ENCODE results near the gene SPDL1.

SPDL1 gene

DNA sequence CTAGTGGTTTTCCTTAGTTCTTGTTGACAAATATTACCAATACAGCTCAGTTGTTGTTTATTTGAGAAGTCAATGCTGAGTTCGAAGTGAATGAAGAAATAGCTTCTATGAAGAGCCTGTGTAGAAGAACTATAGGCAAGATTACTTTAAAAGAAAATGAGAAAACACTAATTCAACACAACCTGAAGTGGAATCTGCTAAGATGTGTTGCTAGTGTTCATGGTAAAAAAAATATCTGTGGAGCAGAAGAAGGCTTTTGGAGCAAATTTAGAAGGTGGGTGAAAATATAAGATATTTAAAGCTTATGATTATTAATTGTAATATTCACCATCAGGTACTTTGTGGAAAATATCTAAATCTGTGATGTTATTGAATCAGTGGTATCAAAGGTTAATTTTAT, 51.0 kb downstream of the SPDL1 start:
- DNase-seq: no peak

DNA sequence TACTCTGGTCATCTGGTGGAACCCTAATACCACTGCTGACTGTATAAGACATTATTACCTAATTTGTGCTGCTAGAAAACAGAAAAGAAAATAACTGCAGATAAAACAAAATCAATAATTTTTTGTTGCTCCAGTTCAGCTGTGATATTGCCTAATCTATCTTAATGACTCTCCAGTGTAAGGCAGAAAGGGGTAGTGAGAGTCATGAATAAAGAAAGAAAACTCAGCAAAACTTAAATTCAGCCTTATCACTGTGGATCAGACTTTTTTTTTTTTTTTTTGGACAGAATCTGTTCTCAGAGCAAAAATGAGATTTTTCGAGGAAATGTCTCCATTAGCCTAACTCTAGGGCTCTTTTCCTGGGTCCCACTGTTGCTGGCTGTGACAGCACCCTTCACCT, 52.4 kb downstream of the SPDL1 start:
- DNase-seq: no peak

GRCh38 chr5:169636477-169637084, 53.0 kb downstream of the SPDL1 start:
- no peak for DNase-seq

GRCh38 chr5:169637085-169637548, 53.5 kb downstream of the SPDL1 start, which contains the start of gene DOCK2:
DOCK2 (plus strand) TSS chr5:169637275; CDS start chr5:169637327, 52 bp downstream.
- no peak for DNase-seq

DNA sequence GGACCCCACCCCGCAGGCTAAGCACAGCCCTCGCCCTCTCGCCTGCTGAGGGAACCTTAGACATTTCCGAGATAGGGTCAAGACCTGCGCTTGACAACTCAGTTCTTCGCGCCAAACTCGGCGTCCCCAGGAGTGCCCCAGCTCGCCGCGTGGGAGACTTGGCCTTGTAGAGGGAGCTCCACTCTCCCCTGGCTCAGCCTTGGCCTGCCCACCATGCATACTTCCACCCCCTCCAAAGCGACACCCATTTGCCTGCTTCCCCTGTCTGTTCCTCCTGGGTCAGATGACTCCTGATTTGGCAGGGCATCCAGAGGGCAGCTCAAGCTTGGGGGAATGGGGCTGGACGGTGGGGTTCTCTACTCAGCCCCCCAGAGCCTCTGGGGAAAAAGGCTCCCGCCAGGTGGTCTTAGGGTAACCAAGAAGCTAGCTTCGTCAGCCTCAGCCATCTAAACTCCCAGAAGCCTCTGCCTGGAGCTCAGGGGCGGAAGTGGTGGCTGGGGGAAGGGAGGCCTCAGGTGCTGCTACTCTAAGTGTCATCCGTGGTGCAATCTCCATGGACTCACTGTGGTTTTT, 54.1 kb downstream of the SPDL1 start:
- no peak for DNase-seq

DNA sequence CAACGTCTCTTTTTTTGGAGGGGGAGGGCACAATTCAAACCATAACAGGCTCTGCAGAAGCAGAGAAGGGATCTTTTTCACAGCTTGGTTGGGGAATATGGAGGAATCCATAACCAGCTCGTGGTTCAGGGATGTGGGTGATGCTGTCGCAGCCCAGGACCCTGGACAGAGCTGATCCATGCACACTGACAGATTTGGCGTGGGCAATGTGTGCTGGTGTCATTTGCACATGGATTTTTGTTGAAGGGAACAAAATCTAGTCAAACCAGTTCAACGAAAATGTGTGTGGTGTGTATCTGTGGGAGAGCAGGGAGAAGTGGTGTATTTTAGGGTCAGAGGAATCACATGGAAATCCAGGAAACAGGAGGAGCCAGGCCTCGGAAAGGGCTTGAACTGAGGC, 57.7 kb downstream of the SPDL1 start:
- DNase-seq: no peak

DNA sequence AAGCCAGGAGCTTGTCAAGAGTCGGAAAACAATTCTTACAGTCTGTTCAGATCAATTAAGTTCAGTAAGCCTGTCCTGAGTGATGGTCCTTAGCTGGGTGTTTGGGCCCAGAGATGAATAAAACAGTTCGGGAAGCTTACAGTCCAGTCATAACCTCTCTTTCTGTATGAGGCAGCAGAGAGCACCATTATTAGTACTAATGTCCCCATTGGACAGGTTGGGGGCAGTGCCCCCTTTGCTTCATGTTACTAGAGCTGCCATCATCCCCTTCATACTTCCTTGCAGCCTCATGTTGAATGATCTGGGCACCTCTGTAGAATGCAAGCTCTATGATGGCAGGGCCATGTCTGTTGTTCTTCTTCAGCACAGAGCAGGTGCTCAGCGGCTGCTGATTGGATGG, 63.3 kb downstream of the SPDL1 start:
- DNase-seq: no peak

- DNase-seq: no peak
Measured at GRCh38 chr5:169647566-169647965, 64.0 kb downstream of the SPDL1 start.

DNA sequence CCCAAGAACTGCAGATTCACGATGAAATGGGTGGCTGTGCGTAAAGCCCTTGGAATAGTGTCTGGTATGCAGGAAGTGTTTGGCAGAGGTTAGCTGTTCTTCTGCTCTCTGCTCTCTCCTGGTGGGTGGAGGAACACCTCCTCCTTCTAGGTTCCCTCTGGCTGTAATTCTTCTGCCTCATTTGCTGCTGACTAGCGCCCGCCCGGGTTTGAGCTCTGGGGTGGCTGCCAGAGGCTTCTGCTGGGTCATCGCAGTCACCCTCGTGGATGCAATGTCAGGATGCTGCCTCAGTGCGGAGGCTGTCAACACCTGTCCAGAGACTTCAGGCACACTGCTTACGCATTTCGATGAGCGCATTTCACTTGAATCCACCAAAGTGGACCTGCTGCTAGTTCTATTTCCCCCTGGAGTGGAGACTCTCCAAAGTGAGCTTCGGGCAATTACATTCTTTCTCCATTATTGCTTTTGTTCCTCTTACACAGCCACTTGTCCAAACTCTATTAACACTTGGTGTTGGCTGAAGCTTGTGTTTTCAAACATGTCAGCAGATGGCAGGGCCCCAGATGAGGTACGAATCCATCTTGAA, 65.2 kb downstream of the SPDL1 start:
- DNase-seq: no peak

DNA sequence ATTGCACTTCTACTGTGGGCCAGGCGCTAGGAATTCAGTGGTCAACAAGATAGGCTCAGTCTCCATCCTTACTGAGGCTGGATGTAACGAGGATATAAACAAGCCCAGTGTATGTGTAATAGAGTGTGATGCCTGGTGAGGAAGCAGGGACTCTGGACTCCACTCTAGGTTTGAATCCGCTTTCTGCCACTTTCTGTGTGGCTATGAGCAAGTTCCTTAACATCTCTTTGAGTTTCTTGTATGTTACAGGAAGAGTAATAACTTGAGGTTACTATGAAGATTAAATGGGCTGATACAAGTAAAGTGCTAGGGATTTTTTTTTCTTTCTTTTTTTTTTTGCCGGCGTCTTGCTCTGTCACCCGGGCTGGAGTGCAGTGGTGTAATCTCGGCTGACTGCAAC, 65.9 kb downstream of the SPDL1 start:
- DNase-seq: no peak

DNA sequence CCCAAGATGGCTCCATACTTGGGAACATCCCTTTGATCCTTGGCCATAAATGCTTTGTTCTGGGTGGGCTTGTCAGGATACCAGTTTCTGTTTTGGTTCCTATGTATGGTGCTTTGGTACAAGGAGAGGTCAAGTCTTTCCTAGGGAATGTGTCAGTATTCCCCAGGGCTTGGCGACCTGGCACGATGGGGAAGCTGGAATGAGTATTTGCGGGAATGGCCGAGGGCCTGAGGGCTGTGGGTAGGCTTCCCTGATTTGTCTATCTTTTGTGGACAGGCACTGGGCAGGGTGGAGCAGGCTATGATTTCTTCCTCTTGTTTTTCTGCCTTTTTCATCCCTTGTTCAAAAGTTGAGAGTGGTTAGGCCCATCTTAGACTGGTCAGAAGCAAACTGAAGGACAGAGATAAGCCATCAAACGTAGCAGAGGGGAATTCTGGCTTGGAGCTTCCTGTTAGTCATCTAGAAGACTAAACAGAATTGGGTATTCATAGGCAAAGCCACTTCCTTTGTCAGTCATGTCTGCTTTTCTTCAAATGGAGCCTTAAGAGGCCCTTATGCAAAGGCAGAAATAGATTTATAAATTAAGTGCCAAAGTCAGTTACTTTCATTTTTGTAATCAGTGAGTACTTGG, 67.2 kb downstream of the SPDL1 start:
- DNase-seq: no peak

DNA sequence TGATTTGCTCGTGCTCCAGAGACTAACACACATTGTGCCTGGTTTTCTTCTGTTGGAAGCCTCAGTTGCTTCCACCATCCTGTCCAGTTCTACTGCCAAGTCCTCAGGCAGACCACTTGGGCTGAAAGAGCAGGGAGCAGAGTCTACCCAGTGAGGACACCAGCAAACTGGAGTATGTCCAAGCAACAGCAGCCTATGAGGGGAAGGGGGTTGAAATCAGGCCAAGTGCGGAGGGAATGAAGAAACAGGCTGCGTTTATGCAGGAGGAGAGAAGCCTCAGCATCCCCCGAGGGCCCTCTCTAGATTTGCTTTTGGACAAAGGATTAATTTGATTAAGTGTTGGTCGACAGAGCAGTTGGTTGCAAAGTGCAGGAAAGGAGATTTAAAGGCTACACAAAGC, 68.0 kb downstream of the SPDL1 start:
- no peak for DNase-seq

- DNase-seq: no peak
Measured at GRCh38 chr5:169652057-169652456, 68.5 kb downstream of the SPDL1 start.

- DNase-seq: no peak
Measured at GRCh38 chr5:169653091-169653490, 69.5 kb downstream of the SPDL1 start.
